Measurements from ENCODE around the gene IFI16.
"Not testable (repeated sequence)": the region's sequence is repeated elsewhere in the genome, so short reads cannot be mapped to it uniquely, and the experiment has no call there.

Gene IFI16

GRCh38 chr1:159009704-159010361, at the start of gene IFI16:
TSS of gene IFI16 (plus strand) at chr1:159009907. CDS start at chr1:159014681, 4,774 bp downstream.
- no peak for DNase-seq

- DNase-seq, result no peak
Observed at GRCh38 chr1:158961178-158961577, 48.5 kb upstream of the IFI16 start.

- DNase-seq, result no peak
Observed at GRCh38 chr1:158962983-158963382, 46.7 kb upstream of the IFI16 start.

- DNase-seq, result no peak
Observed at GRCh38 chr1:158969166-158969565, 40.5 kb upstream of the IFI16 start.

GRCh38 chr1:158969855-158970254, 39.9 kb upstream of the IFI16 start:
- no peak for DNase-seq

- no peak for DNase-seq
Observed at GRCh38 chr1:158972841-158973240, 36.9 kb upstream of the IFI16 start.

GRCh38 chr1:158976219-158976618, 33.5 kb upstream of the IFI16 start:
- DNase-seq, result no peak

GRCh38 chr1:158978730-158979129, 31.0 kb upstream of the IFI16 start:
- no peak for DNase-seq

GRCh38 chr1:158979229-158979628, 30.5 kb upstream of the IFI16 start:
- DNase-seq, result no peak

- no peak for DNase-seq
Observed at GRCh38 chr1:158983235-158983634, 26.5 kb upstream of the IFI16 start.

- no peak for DNase-seq
Observed at GRCh38 chr1:158984386-158984785, 25.3 kb upstream of the IFI16 start.

GRCh38 chr1:158989424-158989823, 20.3 kb upstream of the IFI16 start:
- DNase-seq, result no peak

- DNase-seq, result no peak
Observed at GRCh38 chr1:158992787-158993312, 16.9 kb upstream of the IFI16 start.

- DNase-seq, result no peak
Observed at GRCh38 chr1:158996998-158997397, 12.7 kb upstream of the IFI16 start.

GRCh38 chr1:158998037-158998780, 11.5 kb upstream of the IFI16 start:
- DNase-seq, result no peak

GRCh38 chr1:158998781-158999161, 10.9 kb upstream of the IFI16 start:
- peak; percentile 37 for DNase-seq

- DNase-seq, result peak; percentile 21
Observed at GRCh38 chr1:158999316-159000069, 10.2 kb upstream of the IFI16 start.

GRCh38 chr1:159000070-159000409, 9.7 kb upstream of the IFI16 start:
- no peak for DNase-seq

GRCh38 chr1:159000625-159001024, 9.1 kb upstream of the IFI16 start:
- DNase-seq, result no peak

GRCh38 chr1:159005161-159005560, 4.5 kb upstream of the IFI16 start:
- DNase-seq, result no peak

- DNase-seq, result no peak
Observed at GRCh38 chr1:159005676-159006075, 4.0 kb upstream of the IFI16 start.

- not testable (repeated sequence) for DNase-seq
Observed at GRCh38 chr1:159006210-159006807, 3.4 kb upstream of the IFI16 start.

- no peak for DNase-seq
Observed at GRCh38 chr1:159007726-159008125, 2.0 kb upstream of the IFI16 start.

All from DMS79 treated with DMSO at 0.1 percent for 48 hours (cell line).